Neural cell (in vitro differentiated cells): ENCODE results near the gene CCS. TPM values are rescaled to one million over a fixed set of nuclear protein-coding genes. Genes with fewer than 3 reads are reported as not detected.

Source experiments
- H2AFZ ChIP-seq: fragments of 200-600, 300-800 bp; sonication (generic), shearing (Covaris generic); 2 replicates; pipeline ENCODE4 v1.6.0; 2014; ENCODE audit warnings: low read depth, mild to moderate bottlenecking, antibody characterized with exemption, low read length, moderate library complexity
- H3F3A ChIP-seq: fragments of 200-600 bp; shearing (Covaris generic); 2 replicates; pipeline ENCODE4 v1.6.1; 2016; ENCODE audit warnings: mild to moderate bottlenecking, moderate library complexity, mixed read lengths, antibody characterized with exemption, low read length; ENCODE audit not compliant: insufficient read depth, poor library complexity, severe bottlenecking
- H3K27ac ChIP-seq: fragments of 200-600, 300-800 bp; sonication (generic), shearing (Covaris generic); 2 replicates; pipeline ENCODE4 v1.5.1; 2014; ENCODE audit warnings: mild to moderate bottlenecking, low read length, moderate library complexity
- H3K27me3 ChIP-seq: fragments of 300-800, 200-600 bp; sonication (generic), shearing (Covaris generic); 2 replicates; pipeline ENCODE4 v1.6.0; 2014; ENCODE audit warnings: mild to moderate bottlenecking, low read depth, low read length, moderate library complexity; ENCODE audit not compliant: insufficient read depth
- H3K36me3 ChIP-seq: fragments of 300-800, 200-600 bp; sonication (generic), shearing (Covaris generic); 2 replicates; pipeline ENCODE4 v1.5.1; 2014; ENCODE audit warnings: mild to moderate bottlenecking, antibody characterized with exemption, low read length, moderate library complexity; ENCODE audit not compliant: insufficient read depth
- H3K4me2 ChIP-seq: fragments of 300-800, 200-600 bp; sonication (generic), shearing (Covaris generic); 2 replicates; pipeline ENCODE4 v1.6.0; 2014; ENCODE audit warnings: mild to moderate bottlenecking, low read length
- H3K4me3 ChIP-seq: fragments of 300-800, 200-600 bp; sonication (generic), shearing (Covaris generic); 2 replicates; pipeline ENCODE4 v1.5.1; 2014; ENCODE audit warnings: mild to moderate bottlenecking, low read length, moderate library complexity
- H3K79me2 ChIP-seq: fragments of 200-600 bp; shearing (Covaris generic); replicated peaks from 2 replicates; pipeline ENCODE4 v1.6.0; 2014; ENCODE audit warnings: mild to moderate bottlenecking, low read length, moderate library complexity; ENCODE audit not compliant: insufficient read depth
- H3K9ac ChIP-seq: fragments of 300-800, 200-600 bp; sonication (generic), shearing (Covaris generic); 2 replicates; pipeline ENCODE4 v1.6.1; 2016; ENCODE audit warnings: mild to moderate bottlenecking, low read length, mixed read lengths
- H3K9me2 ChIP-seq: fragments of 200-600 bp; shearing (Covaris generic); 2 replicates; pipeline ENCODE4 v1.6.1; 2016; ENCODE audit warnings: mild to moderate bottlenecking, low read length, mixed read lengths; ENCODE audit not compliant: insufficient read depth
- H3K9me3 ChIP-seq: fragments of 200-600, 300-800 bp; sonication (generic), shearing (Covaris generic); 2 replicates; pipeline ENCODE4 v1.6.1; 2016; ENCODE audit warnings: mild to moderate bottlenecking, mixed run types, low read length, moderate library complexity, mixed read lengths
- H4K20me1 ChIP-seq: fragments of 200-600 bp; shearing (Covaris generic); 2 replicates; pipeline ENCODE4 v1.6.1; 2016; ENCODE audit warnings: mild to moderate bottlenecking, mixed run types; ENCODE audit not compliant: insufficient read depth
- CTCF ChIP-seq: fragments of 450-650 bp; IDR thresholded peaks from 2 replicates; pipeline ENCODE4 v1.5.1; 2014; ENCODE audit warnings: antibody characterized with exemption, mild to moderate bottlenecking, moderate library complexity; ENCODE audit not compliant: poor library complexity, severe bottlenecking
- EP300 ChIP-seq: fragments of 450-650 bp; conservative IDR thresholded peaks from 2 replicates; pipeline ENCODE4 v1.6.1; 2014; ENCODE audit warnings: antibody characterized with exemption, mild to moderate bottlenecking, moderate library complexity; ENCODE audit not compliant: poor library complexity, severe bottlenecking
- EZH2 ChIP-seq: fragments of 200-600, 300-800 bp; shearing (Covaris generic), sonication (generic); IDR thresholded peaks from 2 replicates; pipeline ENCODE4 v1.6.1; 2014; ENCODE audit warnings: antibody characterized with exemption, low read length, borderline replicate concordance, mild to moderate bottlenecking; ENCODE audit not compliant: insufficient read depth, poor library complexity, severe bottlenecking
- MXI1 ChIP-seq: fragments of 450-650 bp; conservative IDR thresholded peaks from 2 replicates; pipeline ENCODE4 v1.6.1; 2014; ENCODE audit warnings: antibody characterized with exemption, mild to moderate bottlenecking; ENCODE audit not compliant: poor library complexity, severe bottlenecking
- POLR2AphosphoS5 ChIP-seq: IDR thresholded peaks from 2 replicates; pipeline ENCODE4 v1.6.1; 2012
- RAD21 ChIP-seq: fragments of 450-650 bp; conservative IDR thresholded peaks from 2 replicates; pipeline ENCODE4 v1.6.1; 2014; ENCODE audit warnings: antibody characterized with exemption, mild to moderate bottlenecking, moderate library complexity
- REST ChIP-seq: IDR thresholded peaks from 2 replicates; pipeline ENCODE4 v1.6.1; 2012; ENCODE audit warnings: borderline replicate concordance
- SMC3 ChIP-seq: fragments of 450-650 bp; conservative IDR thresholded peaks from 2 replicates; pipeline ENCODE4 v1.6.1; 2014; ENCODE audit warnings: antibody characterized with exemption, mild to moderate bottlenecking, moderate library complexity; ENCODE audit not compliant: poor library complexity
- TAF1 ChIP-seq: IDR thresholded peaks from 2 replicates; pipeline ENCODE4 v1.6.1; 2012; ENCODE audit warnings: low read depth
- polyA plus RNA-seq: library from polyadenylated mRNA; depleted of rRNA; stranded (reverse); fragments of >200 nt; gene quantifications from 2 replicates; pipeline ENCODE4 v1.2.3, GENCODE V29; 2014

CCS gene
- polyA plus RNA-seq, 1 donor from 2014 or later = 40.8 TPM

DNA sequence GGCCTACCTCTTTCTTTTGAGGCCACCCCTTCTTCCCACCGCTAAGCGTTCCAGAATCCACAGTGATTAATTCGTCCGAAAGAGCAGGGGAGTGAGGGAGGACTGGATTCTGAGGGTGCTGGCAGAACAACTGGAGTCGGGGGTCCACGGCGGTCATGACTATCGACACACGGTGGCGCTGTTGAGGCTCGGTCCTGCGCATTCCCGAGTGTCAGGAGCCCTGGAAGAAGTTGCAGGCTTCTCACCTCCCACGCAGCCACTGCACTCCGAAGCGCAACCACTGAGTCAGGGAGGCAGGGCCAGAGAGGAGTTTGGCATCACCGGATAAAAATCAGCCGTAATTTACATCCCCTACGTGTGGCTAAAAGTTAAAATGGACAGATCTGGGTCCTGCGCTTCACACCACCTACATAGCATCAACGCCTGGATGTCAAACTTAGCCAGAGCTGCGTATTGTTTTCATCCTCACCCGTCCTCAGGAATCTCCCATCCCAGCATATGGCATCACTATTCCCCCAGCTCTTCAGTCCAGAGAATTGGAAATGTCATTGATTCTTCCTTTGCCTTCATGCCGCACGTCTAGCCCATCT lies 13.9 kb upstream of the CCS start:
- H3K4me2 ChIP-seq = no peak overlapping the region
- H3K9ac ChIP-seq = no peak overlapping the region

DNA sequence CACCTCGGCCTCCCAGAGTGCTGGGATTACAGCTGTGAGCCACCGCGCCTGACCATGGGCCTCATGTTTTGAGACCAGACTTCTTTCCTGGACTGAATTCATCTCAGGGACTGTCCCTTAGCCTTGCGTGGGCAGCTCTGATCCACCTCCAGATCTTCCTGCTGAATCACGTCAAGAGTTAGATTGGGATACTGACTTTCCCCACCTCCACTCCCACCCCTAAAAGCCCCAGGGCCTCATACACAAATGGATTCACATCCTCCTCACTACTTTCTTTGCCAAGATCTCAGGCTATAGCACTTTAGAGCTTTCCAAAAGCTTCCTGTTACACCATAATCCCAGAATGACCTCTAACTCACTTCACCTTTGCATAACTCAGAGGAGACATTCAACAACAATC lies 12.2 kb upstream of the CCS start:
- no peak overlapping the region for H3K4me2 ChIP-seq
- H3K79me2 ChIP-seq = no peaks in the 10 kb centered on the region
- no peaks in the 10 kb centered on the region for H3K27me3 ChIP-seq
- no peaks in the 10 kb centered on the region for H3K9me2 ChIP-seq
- H3F3A ChIP-seq = no peaks in the 10 kb centered on the region
- no peaks in the 10 kb centered on the region for H3K36me3 ChIP-seq
- H3K9ac ChIP-seq = no peak overlapping the region
- H4K20me1 ChIP-seq = no peaks in the 10 kb centered on the region
- no peak overlapping the region for H3K4me3 ChIP-seq
- no peaks in the 10 kb centered on the region for H3K9me3 ChIP-seq
- no peak overlapping the region for H2AFZ ChIP-seq
- no peak overlapping the region for H3K27ac ChIP-seq
- TF ChIP-seq SMC3 = no peak
- TF ChIP-seq EZH2 = no peak
- no peak for TF ChIP-seq MXI1
- no peak for TF ChIP-seq RAD21
- no peak for TF ChIP-seq CTCF
- no peak for TF ChIP-seq POLR2AphosphoS5

More for the DNA sequence above, 13.9 kb upstream of the CCS start:
- no peaks in the 10 kb centered on the region for H3K9me2 ChIP-seq
- H3K36me3 ChIP-seq = no peaks in the 10 kb centered on the region
- H3K4me3 ChIP-seq = no peak overlapping the region
- H3F3A ChIP-seq = no peaks in the 10 kb centered on the region
- no peaks in the 10 kb centered on the region for H3K27me3 ChIP-seq
- H4K20me1 ChIP-seq = no peaks in the 10 kb centered on the region
- H3K79me2 ChIP-seq = no peaks in the 10 kb centered on the region
- TF ChIP-seq REST (no peak), SMC3 (peak; percentile 65), MXI1 (no peak), RAD21 (peak; percentile 56), EZH2 (no peak), TAF1 (no peak), EP300 (no peak), POLR2AphosphoS5 (no peak), CTCF (peak; percentile 66)
- H3K27ac ChIP-seq = no peak overlapping the region
- no peaks in the 10 kb centered on the region for H3K9me3 ChIP-seq
- H2AFZ ChIP-seq = no peak overlapping the region
